GM19463 (cell line): ENCODE data around the gene ABCA7.

Source experiments
- ATAC-seq: cut with Tn5 transposase; IDR thresholded peaks from one replicate; pipeline ENCODE4 v1.9.1; 2021; ENCODE audit warnings: mild to moderate bottlenecking, moderate library complexity; ENCODE audit not compliant: unreplicated experiment

The ABCA7 gene

DNA sequence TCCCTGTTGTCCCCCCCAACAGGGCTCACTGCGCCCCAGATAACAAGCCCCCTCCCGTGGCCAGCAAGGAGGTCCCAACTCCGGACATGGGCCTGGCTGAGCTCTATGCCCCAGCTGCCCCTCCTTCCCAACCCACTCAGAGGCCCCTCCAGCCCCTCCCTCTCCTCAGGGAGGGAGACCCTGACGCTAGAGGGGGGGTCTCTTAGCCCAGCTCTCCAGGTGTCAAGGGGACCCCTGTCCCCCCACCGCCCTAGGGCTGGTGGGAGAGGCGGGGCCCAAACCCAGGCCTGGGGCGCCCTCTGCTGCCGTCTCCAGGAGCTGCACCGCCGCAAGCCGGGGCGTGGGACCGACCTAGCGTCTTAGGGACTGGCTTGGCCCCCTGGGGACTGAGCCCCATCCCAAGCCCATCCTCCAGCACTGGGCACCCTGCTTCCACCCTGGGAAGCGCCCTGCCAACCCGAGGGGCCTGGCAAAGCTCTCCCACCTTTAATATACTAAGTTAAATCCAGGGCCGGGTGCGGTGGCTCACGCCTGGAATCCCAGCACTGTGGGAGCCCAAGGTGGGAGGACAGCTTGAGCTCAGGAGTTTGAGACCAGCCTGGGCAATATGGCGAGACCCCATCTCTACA lies 38.3 kb upstream of the ABCA7 start:
- no peak for ATAC-seq

DNA sequence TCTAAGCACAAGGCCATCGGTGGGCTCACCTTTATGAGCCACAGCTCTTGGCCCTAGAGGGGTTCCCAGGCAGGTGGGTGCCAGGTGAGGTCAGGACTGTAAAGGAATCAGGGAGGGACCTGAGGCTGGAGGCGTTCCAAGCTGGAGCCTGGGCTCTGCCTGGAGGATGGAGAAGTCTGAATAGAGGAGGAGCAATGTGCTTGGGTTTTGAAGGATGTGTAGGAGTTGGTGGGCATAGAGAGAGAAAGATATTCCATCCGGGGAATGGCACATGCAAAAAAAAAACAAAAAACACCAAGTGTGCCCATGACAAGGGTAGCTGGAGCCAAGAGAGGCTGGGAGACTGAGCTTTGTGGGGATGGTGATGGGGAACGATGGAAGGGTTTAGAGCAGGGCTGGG lies 37.3 kb upstream of the ABCA7 start:
- no peak for ATAC-seq

DNA sequence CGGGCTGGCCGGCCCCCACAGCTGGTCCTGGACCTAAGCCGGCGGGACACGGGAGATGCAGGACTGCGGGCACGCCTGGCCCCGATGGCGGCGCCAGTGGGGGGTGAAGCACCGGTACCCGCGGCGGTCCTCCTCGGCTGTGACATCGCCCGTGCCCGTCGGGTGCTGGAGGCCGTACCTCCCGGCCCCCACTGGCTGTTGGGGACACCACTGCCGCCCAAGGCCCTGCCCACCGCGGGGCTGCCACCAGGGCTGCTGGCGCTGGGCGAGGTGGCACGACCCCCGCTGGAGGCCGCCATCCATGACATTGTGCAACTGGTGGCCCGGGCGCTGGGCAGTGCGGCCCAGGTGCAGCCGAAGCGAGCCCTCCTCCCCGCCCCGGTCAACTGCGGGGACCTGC lies 36.6 kb upstream of the ABCA7 start:
- ATAC-seq = no peak

DNA sequence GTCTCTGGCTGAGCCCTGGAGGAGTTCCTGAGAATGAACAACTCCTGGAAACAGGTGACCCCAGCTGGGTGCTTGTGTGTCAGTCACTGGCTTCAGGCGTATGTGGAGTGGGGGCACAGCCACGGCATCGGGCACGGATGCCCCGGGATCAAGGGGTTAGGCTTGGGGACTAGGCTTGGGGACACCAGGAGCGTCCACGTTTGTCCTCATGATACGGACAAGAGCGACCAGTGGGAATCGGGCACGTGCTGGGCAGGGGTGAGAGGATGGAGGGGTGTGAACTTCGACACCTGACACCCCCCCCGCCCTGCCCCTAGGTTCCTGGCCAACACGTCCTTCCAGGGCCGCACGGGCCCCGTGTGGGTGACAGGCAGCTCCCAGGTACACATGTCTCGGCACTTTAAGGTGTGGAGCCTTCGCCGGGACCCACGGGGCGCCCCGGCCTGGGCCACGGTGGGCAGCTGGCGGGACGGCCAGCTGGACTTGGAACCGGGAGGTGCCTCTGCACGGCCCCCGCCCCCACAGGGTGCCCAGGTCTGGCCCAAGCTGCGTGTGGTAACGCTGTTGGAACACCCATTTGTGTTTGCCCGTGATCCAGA lies 35.6 kb upstream of the ABCA7 start:
- ATAC-seq = no peak

DNA sequence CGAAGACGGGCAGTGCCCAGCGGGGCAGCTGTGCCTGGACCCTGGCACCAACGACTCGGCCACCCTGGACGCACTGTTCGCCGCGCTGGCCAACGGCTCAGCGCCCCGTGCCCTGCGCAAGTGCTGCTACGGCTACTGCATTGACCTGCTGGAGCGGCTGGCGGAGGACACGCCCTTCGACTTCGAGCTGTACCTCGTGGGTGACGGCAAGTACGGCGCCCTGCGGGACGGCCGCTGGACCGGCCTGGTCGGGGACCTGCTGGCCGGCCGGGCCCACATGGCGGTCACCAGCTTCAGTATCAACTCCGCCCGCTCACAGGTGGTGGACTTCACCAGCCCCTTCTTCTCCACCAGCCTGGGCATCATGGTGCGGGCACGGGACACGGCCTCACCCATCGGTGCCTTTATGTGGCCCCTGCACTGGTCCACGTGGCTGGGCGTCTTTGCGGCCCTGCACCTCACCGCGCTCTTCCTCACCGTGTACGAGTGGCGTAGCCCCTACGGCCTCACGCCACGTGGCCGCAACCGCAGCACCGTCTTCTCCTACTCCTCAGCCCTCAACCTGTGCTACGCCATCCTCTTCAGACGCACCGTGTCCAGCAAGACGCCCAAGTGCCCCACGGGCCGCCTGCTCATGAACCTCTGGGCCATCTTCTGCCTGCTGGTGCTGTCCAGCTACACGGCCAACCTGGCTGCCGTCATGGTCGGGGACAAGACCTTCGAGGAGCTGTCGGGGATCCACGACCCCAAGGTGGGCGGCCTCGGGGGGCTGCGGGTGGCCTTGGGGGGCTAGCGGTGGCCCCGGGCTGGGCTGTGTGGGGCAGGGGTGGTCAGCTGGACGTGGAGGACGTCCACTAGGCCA lies 34.9 kb upstream of the ABCA7 start:
- no peak for ATAC-seq

DNA sequence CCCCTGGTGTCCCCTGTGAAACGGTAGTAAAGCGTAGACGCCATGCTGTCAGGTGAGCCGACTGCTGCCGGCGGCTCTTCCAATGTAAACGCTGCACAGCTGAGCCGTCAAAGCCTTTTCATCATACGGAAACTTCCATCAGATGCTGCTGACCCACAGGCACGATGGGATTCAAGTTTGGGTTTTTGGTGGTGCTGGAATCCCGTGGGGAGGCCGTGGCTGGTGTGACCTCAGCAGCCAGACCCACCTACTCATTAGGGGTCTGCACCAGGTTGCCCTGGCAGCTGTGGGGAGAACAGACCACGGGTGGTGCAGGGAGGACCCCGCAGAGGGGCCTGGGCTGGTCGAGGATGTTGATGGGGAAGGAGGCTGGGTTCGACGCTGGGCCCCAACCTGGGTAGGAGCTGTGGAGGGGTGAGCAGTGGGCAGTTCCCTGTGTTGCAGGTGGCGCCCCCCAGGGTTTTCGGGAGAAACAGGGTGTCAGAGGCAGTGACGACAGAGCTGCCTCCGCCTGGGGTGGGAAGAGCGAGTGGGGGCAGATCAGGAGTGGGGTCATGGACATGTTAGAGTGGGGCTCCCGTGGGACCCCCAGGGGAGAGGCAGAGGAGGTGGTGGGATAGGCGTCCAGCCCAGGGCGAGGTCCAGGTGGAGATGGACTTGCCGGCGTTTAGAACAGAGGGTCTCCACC lies 33.1 kb upstream of the ABCA7 start:
- no peak for ATAC-seq

DNA sequence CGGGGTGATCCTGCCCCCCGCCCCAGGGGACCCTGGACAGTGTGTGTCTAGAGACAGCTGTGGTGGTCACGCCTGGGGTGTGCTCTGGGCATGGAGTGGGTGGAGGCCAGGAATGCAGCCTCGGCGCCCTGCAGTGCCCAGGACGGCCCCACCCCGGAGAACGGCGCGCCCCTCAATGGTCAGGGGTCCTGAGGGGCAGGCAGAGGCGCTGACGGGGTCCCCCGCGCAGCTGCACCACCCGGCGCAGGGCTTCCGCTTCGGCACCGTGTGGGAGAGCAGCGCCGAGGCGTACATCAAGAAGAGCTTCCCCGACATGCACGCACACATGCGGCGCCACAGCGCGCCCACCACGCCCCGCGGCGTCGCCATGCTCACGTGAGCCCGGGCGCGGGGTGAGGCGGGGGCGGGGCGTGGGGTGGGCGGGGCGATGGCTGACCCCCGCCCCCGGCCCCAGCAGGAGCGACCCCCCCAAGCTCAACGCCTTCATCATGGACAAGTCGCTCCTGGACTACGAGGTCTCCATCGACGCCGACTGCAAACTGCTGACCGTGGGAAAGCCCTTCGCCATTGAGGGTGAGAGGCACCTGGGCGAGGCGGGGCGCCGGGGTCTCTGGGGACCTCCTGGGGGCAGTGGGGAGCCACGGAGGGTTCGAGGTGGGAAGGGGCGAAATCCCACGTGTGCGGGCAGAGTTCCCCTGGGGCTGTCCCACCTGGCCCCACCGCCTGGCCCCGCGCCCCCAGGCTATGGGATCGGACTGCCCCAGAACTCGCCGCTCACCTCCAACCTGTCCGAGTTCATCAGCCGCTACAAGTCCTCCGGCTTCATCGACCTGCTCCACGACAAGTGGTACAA lies 32.3 kb upstream of the ABCA7 start:
- ATAC-seq = no peak

DNA sequence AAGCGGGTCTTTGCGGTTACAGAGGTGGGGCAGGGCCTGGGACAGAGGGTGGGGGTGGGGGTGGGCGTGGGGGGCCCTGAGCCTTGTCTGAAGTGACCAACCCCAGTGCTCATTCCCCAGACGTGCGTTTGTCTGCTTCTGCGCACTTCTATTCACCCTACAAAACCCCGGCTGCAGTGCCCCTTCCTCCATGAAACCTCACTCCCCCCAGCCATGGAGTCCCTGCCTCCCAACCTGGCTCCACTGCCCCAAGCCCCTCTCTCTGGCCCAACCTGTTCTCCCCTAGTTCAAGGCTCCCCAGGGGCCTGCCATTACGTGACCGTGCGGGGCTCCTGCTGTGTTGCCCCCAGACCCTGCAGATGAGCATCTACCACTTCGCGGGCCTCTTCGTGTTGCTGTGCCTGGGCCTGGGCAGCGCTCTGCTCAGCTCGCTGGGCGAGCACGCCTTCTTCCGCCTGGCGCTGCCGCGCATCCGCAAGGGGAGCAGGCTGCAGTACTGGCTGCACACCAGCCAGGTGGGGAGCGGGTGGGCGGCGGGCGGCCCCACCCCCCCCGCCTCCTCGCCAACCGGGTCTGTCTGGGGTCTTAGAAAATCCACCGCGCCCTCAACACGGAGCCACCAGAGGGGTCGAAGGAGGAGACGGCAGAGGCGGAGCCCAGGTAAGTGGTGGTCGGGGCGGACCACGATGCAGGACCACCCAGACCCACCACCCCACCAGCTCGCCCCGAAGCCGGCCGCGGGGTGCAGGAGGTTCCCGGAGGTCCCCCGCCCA lies 31.5 kb upstream of the ABCA7 start:
- no peak for ATAC-seq

DNA sequence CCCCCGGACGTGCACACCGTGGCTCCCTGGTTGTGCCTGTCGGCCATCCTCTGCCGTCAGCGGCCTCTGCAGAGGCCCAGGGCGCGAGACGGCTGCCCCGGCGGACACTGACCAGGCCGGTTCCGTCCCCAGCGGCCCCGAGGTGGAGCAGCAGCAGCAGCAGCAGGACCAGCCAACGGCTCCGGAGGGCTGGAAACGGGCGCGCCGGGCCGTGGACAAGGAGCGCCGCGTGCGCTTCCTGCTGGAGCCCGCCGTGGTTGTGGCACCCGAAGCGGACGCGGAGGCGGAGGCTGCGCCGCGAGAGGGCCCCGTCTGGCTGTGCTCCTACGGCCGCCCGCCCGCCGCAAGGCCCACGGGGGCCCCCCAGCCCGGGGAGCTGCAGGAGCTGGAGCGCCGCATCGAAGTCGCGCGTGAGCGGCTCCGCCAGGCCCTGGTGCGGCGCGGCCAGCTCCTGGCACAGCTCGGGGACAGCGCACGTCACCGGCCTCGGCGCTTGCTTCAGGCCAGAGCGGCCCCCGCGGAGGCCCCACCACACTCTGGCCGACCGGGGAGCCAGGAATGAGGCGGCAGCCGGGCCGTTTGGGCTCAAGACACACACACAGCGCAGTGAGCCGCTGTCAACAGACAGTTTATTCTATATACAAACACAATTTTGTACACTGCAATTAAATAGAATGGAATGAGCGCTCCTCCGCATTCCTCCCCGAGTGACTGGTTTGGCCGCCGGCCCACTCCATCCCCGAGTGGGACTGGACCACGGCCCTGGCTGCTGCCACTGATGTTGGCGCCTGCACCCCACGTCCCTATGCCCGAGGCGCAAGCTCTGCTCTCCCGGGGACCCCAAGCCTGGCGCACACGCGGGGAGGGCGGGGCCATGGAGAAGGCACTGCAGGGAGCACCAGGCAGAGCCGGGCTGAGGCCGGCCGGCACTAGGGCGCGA lies 30.6 kb upstream of the ABCA7 start:
- no peak for ATAC-seq

DNA sequence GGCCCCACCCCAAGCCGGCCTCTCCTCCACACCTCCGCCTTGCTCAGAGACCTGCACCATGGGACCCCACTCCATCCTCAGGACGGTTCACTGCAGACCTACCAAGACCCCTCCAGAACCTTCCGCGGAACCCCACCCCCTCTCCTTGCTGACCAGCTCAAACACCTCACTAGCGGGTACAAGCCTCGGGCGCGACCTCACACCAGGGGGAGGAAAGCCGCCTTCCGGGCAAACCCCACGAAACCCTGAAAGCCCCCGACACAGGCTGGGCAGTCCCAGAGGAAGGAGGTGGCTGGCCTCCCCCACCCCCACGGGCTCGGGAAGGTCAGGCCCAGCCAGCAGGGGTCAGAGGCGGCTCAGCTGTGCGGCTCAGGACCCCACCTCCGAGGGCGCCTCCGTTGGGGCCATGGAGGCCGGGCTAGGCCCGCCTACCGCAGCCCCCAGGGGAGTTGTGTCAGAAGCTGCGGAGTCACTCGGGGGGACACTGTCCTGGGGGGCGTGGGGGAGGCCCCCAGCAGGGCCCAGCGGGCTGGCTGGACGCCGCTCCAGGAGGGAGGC lies 29.8 kb upstream of the ABCA7 start:
- no peak for ATAC-seq

DNA sequence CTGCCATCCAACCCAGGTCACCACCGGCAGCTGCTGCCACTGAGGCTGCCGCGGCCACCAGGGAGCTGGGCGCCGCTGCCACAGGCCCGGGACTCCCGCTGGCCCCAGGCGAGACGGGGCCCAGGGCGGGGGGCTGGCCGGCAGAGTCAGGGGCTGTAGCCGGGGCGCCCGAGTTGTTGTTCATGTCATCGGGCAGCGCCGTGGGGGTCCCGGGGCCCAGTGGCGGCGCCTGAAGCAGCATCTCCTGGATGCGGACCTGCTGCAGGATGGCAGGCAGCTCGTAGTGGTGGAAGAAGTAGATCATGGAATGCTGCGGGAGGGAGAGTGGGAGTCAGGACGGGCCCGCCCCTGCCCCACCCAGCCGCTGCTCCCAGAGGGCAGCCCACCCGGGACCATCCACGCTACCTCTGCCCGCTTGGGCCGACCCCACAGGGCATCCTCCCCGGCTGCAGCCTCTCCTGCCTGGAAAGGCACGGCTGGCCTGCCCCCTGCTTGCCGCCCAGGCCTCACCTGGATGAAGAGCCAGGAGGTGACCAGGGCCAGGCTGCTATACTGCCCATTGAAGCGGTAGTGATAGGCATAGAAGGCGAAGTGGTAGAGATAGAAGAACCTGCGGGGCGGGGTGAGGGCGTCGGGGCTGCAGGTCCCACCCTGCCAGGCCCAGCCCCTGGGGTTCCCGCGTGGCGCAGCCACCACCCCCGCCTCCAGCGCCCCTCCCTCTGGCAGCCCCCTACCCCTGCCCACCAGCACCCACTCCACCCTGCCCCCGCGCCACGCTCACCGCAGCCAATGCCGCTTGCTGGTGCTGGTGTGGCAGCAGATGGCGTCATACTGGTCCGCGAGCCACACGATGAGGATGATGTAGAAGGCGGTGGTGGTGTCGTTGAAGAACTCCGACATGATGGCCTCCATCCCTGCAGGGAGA lies 29.1 kb upstream of the ABCA7 start:
- no peak for ATAC-seq

DNA sequence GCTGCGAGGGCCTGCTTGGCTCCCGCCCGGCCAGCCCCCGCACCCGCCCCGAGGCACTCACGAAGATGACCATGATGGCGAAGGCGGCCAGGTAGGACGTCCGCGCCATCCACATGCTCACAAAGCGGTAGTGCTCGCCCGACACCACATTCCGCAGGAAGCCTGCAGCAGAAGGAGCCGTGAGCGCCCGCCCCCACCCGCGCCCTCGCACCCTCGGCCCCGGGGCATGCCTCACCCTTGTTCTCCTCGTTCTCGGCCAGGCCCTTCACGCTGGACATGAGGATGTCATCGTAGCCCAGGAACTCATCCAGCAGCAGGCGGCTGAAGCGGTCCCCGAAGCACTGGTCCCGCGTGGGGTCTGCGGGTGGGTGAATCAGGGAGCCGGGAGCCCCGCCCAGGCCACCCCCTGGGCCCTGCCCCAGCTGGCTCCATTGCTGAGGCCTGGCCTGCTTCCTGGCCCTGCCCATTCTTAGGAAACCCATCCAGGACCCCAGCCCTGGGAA lies 28.0 kb upstream of the ABCA7 start:
- no peak for ATAC-seq

DNA sequence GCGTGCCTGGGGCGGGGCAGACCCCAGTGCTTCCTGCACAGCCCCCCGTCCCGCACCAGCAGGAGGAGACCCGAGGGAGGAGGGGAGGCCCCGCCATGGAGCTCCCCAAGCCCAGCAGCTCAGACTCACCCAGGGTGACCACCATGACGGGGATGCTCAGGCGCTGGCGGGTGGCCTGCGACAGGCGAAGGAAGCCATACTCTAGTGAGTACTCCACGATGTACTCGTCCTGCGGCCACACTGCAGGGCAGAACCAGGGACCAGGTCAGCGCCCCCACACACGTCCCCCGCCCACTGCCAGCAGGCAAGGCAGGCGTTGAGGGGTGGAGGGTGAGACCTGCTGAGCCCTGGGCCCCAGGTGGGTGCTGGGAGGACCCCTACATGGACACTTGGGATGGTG lies 27.6 kb upstream of the ABCA7 start:
- no peak for ATAC-seq

DNA sequence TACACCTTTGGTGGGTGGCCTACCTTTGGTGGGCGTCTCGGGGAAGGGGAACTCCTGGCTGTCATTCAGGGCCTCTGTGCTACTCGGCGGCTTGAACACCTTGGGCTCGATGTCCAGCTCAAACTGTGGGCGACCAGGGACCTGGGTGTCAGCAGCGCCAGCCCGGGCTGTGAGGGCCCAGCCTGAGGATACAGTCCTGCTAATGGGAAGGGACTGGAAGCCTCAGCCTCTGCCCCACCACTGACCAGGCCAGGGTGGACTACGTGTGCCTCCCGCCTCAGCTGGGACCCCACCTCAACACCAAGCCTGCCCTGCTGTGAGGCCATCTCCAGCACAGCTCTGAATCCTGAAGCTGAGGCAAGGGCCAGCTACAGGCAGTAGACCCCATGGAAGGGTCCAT lies 26.7 kb upstream of the ABCA7 start:
- ATAC-seq = no peak

DNA sequence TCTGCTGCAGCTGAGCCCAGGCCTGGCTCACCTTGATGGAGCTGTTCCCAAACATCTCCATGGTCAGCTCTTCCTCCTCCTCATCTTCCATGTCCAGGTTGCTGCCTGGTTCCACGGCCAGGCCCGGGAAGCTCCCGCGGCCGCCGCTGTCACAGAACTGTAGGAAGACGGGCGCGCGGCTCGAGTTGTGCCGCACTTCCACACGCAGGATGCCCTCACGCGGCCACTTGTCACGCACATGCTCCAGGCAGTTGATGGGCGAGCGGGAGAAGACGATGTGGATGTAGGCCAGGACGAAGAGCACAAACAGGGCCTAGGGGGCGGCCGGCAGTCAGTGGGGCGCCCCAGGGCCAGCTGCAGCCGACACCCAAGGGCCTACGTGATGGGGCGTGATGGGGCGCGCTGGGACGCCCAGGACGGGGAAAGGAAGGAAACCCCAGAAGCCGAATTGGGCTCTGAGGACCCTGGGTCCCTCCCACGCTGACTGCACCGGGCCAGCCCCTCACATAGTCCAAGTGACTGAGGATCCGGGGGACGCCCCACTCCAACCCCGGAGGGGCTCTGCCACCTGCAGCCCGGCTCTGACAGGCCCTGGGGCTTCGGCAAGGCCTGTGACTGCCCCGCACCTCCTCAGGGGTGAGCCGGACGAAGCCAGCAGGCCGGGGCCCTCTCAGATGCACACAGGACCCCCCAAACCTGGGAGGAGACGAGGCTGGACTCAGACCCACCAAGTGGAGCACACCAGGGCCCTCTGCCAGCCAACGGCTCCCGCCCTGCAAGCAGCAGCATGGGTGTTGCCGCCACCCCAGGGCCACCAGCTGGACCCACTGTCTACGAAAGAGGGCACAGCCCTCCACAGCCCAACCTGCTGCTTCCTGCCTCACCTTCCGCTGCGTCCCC lies 25.5 kb upstream of the ABCA7 start:
- no peak for ATAC-seq

DNA sequence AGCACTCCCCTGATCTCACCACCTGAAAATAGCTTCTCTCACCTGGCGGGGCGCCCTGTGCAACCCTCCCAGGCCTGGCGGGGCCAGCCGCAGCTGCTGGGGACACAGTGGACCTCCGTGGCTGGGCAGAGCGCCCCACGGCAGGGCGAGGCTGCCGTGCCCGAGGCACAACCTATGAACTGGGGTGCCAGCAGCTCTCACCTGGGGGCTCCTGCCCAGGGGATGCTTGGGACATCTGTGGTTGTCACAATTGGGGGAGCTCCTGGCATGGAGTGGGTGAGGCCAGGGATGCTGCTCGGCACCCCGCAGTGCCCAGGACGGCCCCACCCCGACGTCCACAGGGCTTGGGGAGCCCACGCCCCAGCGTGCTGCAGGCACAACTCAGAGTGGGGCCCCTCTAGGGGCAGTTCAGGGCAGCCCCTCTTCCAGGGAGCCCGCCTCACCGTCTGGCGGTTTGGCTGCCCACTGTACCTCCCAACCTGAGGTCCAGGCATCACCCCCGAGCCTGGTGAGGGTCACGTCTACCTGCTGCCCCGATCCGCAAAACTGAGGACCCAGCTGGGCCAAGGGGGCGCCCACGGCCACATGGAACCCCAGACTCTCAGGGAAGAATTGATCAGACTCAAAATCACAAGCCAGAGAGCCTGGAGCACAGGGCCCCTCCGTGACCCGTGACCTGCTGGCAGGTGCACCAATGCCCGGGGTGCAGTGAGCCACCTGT lies 24.7 kb upstream of the ABCA7 start:
- no peak for ATAC-seq
